Measurements from ENCODE around the gene RRP1B. TPM values are rescaled to one million over a fixed set of nuclear protein-coding genes. Genes with fewer than 3 reads are reported as not detected.

Gene RRP1B
- total and polyA plus RNA-seq, 2 experiments from 2014 or later: 54.8 to 95.7 TPM

DNA sequence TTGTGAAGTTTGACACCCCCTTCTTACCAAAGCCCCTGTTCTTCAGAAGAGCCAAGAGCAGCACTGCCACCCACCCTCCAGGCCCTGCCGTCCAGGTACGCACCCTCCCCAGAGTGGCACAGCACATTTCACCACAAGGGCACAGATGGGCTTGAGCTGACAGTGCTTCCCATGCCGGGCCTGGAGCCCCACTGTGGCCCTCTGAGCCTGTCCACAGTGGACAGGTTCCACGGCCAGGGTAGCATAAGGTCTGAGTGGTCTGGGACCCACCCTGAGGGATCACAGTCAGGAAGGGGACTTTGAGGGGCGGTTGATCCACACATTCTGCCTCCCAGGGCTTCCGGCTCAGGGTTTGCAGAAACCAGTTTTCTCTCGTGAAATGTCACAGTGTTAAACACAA is 31.0 kb downstream of the RRP1B start:
- H3K4me3 ChIP-seq: no peak overlapping the region
- H3K4me1 Mint-ChIP-seq: no peaks in the 10 kb centered on the region
- no peaks in the 10 kb centered on the region for H3K79me2 ChIP-seq (replicated peaks; ENCODE audit: insufficient read depth)
- H3K27me3 ChIP-seq (ENCODE audit: insufficient read depth): no peaks in the 10 kb centered on the region
- H2AFZ ChIP-seq: no peak overlapping the region
- no peaks in the 10 kb centered on the region for H3K4me1 ChIP-seq (ENCODE audit: insufficient read depth)
- no peaks in the 10 kb centered on the region for H3K9me3 Mint-ChIP-seq
- H3K36me3 Mint-ChIP-seq (ENCODE audit: low read depth): peaks cover 98% of the 10 kb centered on the region
- H3K36me3 ChIP-seq (ENCODE audit: insufficient read depth): peaks cover 17% of the 10 kb centered on the region
- no peak overlapping the region for H3K4me2 ChIP-seq
- no peak overlapping the region; the same call in 1 of the 2 replicates for H3K27ac Mint-ChIP-seq
- DNase-seq (ENCODE audit: low spot score): no peak
- no peaks in the 10 kb centered on the region; the same call in 1 of the 2 replicates for H3F3A ChIP-seq (replicated peaks; ENCODE audit: low read depth)
- peaks cover 6% of the 10 kb centered on the region for H3K27me3 Mint-ChIP-seq (ENCODE audit: insufficient read depth, low read depth, poor library complexity)
- H4K20me1 ChIP-seq (replicated peaks; ENCODE audit: insufficient read depth): peaks cover 11% of the 10 kb centered on the region
- H3K27ac ChIP-seq (ENCODE audit: low read depth): no peak overlapping the region
- TF ChIP-seq EZH2phosphoT487 (IDR thresholded peaks at IDR 0.05; ENCODE audit: unreplicated experiment): no peak
- TF ChIP-seq ZNF462 (CRISPR knock-in tag; IDR thresholded peaks at IDR 0.05): no peak
- no peak for TF ChIP-seq ZNF331 (CRISPR knock-in tag; IDR thresholded peaks at IDR 0.05; ENCODE audit: low read depth)
- no peak for TF ChIP-seq EZH2 (IDR thresholded peaks at IDR 0.05; ENCODE audit: low read depth, unreplicated experiment)
- TF ChIP-seq ZNF114 (CRISPR knock-in tag; IDR thresholded peaks at IDR 0.05): no peak
- TF ChIP-seq CTCF (conservative IDR thresholded peaks at IDR 0.05; ENCODE audit: low read depth in 2 of 2): no peak
- TF ChIP-seq POLR2AphosphoS5 (IDR thresholded peaks at IDR 0.05; ENCODE audit: low read depth): no peak
- TF ChIP-seq STAT1 (IDR thresholded peaks at IDR 0.05; ENCODE audit: unreplicated experiment): no peak
- no peak for TF ChIP-seq NANOG (IDR thresholded peaks at IDR 0.05; ENCODE audit: borderline replicate concordance)
- TF ChIP-seq, protein P1, sequence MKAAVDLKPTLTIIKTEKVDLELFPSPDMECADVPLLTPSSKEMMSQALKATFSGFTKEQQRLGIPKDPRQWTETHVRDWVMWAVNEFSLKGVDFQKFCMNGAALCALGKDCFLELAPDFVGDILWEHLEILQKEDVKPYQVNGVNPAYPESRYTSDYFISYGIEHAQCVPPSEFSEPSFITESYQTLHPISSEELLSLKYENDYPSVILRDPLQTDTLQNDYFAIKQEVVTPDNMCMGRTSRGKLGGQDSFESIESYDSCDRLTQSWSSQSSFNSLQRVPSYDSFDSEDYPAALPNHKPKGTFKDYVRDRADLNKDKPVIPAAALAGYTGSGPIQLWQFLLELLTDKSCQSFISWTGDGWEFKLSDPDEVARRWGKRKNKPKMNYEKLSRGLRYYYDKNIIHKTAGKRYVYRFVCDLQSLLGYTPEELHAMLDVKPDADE (IDR thresholded peaks at IDR 0.05): no peak
- no peak for TF ChIP-seq CREB1 (CRISPR knock-in tag; IDR thresholded peaks at IDR 0.05; ENCODE audit: low read depth)
- TF ChIP-seq, protein P2, sequence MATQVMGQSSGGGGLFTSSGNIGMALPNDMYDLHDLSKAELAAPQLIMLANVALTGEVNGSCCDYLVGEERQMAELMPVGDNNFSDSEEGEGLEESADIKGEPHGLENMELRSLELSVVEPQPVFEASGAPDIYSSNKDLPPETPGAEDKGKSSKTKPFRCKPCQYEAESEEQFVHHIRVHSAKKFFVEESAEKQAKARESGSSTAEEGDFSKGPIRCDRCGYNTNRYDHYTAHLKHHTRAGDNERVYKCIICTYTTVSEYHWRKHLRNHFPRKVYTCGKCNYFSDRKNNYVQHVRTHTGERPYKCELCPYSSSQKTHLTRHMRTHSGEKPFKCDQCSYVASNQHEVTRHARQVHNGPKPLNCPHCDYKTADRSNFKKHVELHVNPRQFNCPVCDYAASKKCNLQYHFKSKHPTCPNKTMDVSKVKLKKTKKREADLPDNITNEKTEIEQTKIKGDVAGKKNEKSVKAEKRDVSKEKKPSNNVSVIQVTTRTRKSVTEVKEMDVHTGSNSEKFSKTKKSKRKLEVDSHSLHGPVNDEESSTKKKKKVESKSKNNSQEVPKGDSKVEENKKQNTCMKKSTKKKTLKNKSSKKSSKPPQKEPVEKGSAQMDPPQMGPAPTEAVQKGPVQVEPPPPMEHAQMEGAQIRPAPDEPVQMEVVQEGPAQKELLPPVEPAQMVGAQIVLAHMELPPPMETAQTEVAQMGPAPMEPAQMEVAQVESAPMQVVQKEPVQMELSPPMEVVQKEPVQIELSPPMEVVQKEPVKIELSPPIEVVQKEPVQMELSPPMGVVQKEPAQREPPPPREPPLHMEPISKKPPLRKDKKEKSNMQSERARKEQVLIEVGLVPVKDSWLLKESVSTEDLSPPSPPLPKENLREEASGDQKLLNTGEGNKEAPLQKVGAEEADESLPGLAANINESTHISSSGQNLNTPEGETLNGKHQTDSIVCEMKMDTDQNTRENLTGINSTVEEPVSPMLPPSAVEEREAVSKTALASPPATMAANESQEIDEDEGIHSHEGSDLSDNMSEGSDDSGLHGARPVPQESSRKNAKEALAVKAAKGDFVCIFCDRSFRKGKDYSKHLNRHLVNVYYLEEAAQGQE (IDR thresholded peaks at IDR 0.05; ENCODE audit: unreplicated experiment): no peak
- TF ChIP-seq JUNB (IDR thresholded peaks at IDR 0.05; ENCODE audit: unreplicated experiment): no peak
- no peak overlapping the region for H3K4me3 Mint-ChIP-seq
- H3K9me2 ChIP-seq (ENCODE audit: insufficient read depth): no peaks in the 10 kb centered on the region
- ATAC-seq: no peak

Data from GM23338 (cell line).